ENCODE measurements around the gene SYCE1. TPM values are rescaled to one million over a fixed set of nuclear protein-coding genes. Genes with fewer than 3 reads are reported as not detected.
"Not testable (repeated sequence)": the region's sequence is repeated elsewhere in the genome, so short reads cannot be mapped to it uniquely, and the experiment has no call there.

Gene SYCE1
- total RNA-seq, 2 experiments from 2014 or later = 0.13 TPM; not detected in 1

DNA sequence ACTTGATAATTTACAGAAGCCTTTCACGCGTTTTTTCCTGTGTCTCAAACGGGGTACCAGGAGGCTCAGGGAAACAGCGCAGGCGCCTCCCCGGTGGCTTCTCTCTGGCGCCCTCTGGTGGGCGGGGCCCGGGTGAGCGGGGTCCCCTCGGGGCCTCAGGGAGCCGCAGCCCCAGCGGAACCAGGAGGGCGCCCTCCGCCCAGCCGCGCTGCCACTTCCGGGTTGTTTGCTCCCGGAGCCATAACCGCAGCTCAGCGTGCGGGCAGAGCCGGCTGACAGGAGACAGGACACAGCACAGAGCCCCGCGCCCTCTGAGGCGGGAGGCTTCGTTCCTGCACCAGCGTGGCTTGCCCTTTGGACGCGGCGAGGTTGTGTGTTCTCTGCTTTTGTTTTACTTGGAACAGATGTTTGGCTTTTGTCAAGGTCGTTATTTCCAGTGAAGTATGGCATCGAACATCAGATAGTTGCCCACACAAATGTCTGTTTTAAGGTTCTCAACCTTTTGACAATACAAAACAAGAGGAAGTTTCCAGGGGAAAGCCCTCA lies 45.1 kb downstream of the SYCE1 start:
- ChIA-PET POLR2A (no interaction called here), CTCF (interaction anchor here (0.6 to 3.3 kb wide), 8 partner anchors 9 to 191 kb away, joined by 3 to 29 read pairs (median 4); no protein-coding TSS in a partner anchor)
- Mint-ChIP-seq H3K27me3 (peaks cover 41% of the 10 kb centered on the region), H3K27ac (no peak overlapping the region), H3K36me3 (ENCODE audit: low read depth) (peaks cover 2% of the 10 kb centered on the region), H3K9me3 (peaks cover 8% of the 10 kb centered on the region), H3K4me3 (peak overlapping the region; percentile 39), H3K4me1 (peaks cover 15% of the 10 kb centered on the region)
- peak; percentile 91 for DNase-seq

DNA sequence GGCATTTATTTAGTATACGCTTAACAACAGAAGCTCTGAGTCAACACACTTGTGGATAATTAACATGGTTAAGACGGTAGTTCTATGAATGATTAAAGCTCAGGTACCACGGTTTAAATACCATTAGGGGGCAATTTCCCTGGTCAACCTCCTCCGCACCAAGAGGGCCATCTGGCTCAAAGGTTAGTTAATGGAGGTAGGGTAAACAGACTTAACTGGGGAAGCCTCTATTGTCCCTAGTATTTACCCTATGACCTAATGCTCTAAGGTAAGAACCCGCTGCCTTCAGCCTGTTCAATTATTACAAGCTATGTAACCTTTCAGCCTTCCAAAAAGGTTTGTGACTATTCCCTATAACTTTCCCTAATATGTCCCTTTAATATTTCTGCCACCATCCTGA lies 46.9 kb downstream of the SYCE1 start:
- H3K36me3 Mint-ChIP-seq (ENCODE audit: low read depth); DNase-seq; H3K4me3 Mint-ChIP-seq; H3K9me3 Mint-ChIP-seq; POLR2A ChIA-PET; H3K27ac Mint-ChIP-seq: not testable (repeated sequence)
- CTCF ChIA-PET = interaction anchor here (2.5 to 3.3 kb wide), 2 partner anchors 9 to 80 kb away, joined by 9 to 29 read pairs; no protein-coding TSS in a partner anchor
- H3K27me3 Mint-ChIP-seq = peaks cover 45% of the 10 kb centered on the region
- H3K4me1 Mint-ChIP-seq = peaks cover 15% of the 10 kb centered on the region

DNA sequence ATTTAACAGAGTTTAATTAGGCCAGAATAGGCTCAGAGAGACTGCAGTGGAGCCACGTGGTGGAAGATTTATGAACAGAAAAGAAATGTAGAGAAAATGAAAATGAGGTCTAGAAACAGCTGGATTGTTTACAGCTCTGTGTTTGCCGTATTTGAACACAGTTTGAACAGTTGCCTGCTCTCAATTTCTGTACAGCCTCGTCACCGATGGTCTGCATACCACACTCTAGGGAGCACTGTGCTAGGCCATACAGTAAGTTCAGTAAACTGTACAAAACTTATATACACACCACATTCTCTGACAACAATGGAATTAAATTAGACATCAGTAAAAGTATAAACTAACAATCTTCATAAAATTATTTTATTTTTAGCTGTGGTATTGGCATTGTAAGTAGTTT lies 49.3 kb downstream of the SYCE1 start:
- Mint-ChIP-seq H3K36me3 (ENCODE audit: low read depth) (peaks cover 2% of the 10 kb centered on the region), H3K4me3 (no peak overlapping the region), H3K4me1 (peaks cover 15% of the 10 kb centered on the region), H3K9me3 (no peaks in the 10 kb centered on the region), H3K27ac (no peak overlapping the region), H3K27me3 (peaks cover 45% of the 10 kb centered on the region)
- CTCF ChIA-PET = interaction anchor here (2.1 kb wide), 1 partner anchor 78 kb away, joined by 12 read pairs; no protein-coding TSS in a partner anchor
- DNase-seq = no peak
- POLR2A ChIA-PET = no interaction called here

DNA sequence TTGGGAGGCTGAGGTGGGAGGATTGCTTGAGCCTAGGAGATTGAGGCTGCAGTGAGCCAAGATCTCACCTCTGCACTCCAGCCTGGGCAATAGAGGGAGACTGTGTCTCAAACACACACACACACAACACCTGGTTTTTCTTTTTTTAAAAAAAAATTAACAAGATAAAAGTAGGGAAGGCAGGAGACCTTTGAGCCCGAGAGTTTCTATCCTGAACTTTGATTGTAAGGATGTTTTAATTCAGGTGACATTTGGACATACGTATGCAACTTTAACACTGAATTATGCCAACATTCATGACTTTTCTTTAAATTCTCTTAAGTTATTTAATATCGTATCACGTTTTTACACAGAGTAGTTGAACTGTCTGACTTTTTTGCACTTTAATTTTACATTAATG lies 49.9 kb downstream of the SYCE1 start:
- no peak overlapping the region for H3K27ac Mint-ChIP-seq

DNA sequence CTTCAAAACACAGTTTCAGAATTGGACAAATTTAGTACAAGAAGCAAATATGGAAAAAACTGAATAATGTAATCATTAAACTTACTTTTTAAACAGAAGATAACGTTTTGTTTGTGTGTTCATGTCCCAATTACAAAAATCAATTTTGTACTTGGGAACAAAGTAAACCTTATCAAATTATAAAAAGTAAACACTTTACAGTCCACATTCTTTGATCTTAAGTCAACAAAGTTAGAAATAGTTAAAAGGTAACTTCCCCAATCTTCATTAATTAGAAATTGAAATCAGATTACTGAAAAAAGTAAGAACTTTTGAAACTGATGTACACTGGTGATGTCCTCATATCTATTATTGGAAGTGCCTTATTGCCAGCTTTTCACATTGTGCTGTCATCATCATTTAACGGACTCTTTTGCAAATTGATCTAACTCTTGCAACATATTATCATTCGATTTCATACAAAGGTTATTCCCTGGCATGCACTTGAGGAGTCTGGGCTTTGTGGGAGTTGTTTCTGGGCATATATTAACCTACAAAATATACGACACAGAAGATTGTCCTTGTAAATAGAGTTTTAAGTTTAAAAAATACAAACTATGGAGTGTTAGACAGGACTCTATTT lies 53.4 kb downstream of the SYCE1 start:
- H3K4me3 Mint-ChIP-seq = no peak overlapping the region
- no peaks in the 10 kb centered on the region for H3K4me1 Mint-ChIP-seq
- DNase-seq = no peak
- no peak overlapping the region for H3K27ac Mint-ChIP-seq
- ChIA-PET POLR2A (no interaction called here), CTCF (interaction anchor here (1.0 kb wide), 1 partner anchor 73 kb away, joined by 3 read pairs; no protein-coding TSS in a partner anchor)
- H3K36me3 Mint-ChIP-seq (ENCODE audit: low read depth) = no peaks in the 10 kb centered on the region
- peaks cover 2% of the 10 kb centered on the region for H3K9me3 Mint-ChIP-seq
- peaks cover 54% of the 10 kb centered on the region for H3K27me3 Mint-ChIP-seq

More for the DNA sequence above, 49.9 kb downstream of the SYCE1 start:
- Mint-ChIP-seq H3K27me3 (peaks cover 44% of the 10 kb centered on the region), H3K4me1 (peaks cover 11% of the 10 kb centered on the region), H3K9me3 (peaks cover 2% of the 10 kb centered on the region), H3K4me3 (no peak overlapping the region), H3K36me3 (ENCODE audit: low read depth) (no peaks in the 10 kb centered on the region)
- ChIA-PET POLR2A (no interaction called here), CTCF (interaction anchor here (2.1 kb wide), 1 partner anchor 78 kb away, joined by 12 read pairs; no protein-coding TSS in a partner anchor)
- DNase-seq = no peak

DNA sequence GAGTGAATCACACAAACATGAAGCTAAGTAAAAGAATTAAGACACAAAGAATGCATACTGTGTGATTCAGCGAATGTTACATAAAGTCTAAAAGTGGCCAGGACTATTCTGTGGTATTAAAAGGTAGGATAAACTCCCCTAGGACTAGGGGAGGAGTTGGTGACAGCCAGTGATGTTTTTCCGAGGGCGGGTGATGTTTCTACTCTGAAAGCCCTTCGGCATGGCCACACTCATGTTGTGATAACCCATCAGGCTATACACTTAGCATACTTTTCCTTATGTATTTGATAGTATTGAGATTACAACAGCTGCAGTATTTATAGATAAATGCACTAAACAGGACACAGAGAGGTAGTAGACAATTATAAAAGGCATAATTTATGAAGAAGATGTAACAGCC lies 54.0 kb downstream of the SYCE1 start:
- Mint-ChIP-seq H3K9me3 (peaks cover 2% of the 10 kb centered on the region), H3K27me3 (peaks cover 52% of the 10 kb centered on the region), H3K27ac (no peak overlapping the region), H3K4me3 (no peak overlapping the region), H3K36me3 (ENCODE audit: low read depth) (no peaks in the 10 kb centered on the region), H3K4me1 (no peaks in the 10 kb centered on the region)
- DNase-seq = no peak
- ChIA-PET POLR2A (no interaction called here), CTCF (interaction anchor here (1.0 kb wide), 1 partner anchor 73 kb away, joined by 3 read pairs; no protein-coding TSS in a partner anchor)

DNA sequence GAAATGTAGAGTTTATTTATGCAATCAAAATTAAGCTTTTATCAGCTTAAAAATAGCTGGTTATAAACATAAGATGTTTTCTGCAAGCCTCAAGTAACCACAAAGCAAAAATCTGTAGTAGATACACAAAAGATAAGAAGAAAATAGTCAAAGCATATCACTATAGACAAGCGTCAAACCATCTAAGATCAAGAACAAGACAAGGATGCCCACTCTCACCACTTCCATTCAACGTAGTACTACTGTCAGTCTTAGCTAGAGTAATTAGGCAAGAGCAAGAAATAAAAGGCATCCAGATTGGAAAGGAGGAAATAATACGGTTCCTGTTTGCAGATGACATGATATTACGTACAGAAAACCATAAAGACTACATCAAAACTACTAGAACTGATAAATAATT lies 55.7 kb downstream of the SYCE1 start:
- Mint-ChIP-seq H3K27me3 (peaks cover 49% of the 10 kb centered on the region), H3K36me3 (ENCODE audit: low read depth) (no peaks in the 10 kb centered on the region), H3K27ac (no peak overlapping the region), H3K4me3 (no peak overlapping the region), H3K4me1 (no peaks in the 10 kb centered on the region), H3K9me3 (peaks cover 2% of the 10 kb centered on the region)
- ChIA-PET POLR2A (no interaction called here), CTCF (interaction anchor here (1.9 to 2.8 kb wide), 2 partner anchors 10 to 71 kb away, joined by 9 to 15 read pairs; no protein-coding TSS in a partner anchor)
- no peak for DNase-seq

Other genes starting within 250 kb of the SYCE1 start
- gene CALY, start 228.7 kb downstream of the SYCE1 start, total RNA-seq = not detected
- not detected for gene PRAP1, start 218.2 kb downstream of the SYCE1 start, total RNA-seq
- gene FUOM, start 207.6 kb downstream of the SYCE1 start, total RNA-seq = 10 to 100 TPM; 11.2 to 11.4 TPM
- gene ECHS1, start 192.2 kb downstream of the SYCE1 start, total RNA-seq = 10 to 100 TPM; 31.3 to 31.6 TPM
- gene PAOX, start 186.3 kb downstream of the SYCE1 start, total RNA-seq = 1 to 10 TPM; 5.9 to 7.8 TPM
- 10 to 100 TPM; 41.7 to 42.2 TPM for gene MTG1, start 171.4 kb downstream of the SYCE1 start, total RNA-seq
- gene SPRN, start 141.0 kb downstream of the SYCE1 start, total RNA-seq = not detected
- gene SCART1, start 111.6 kb downstream of the SYCE1 start, total RNA-seq = 10 to 100 TPM; 15.3 to 15.4 TPM
- under 1 TPM; 0.43 to 0.76 TPM for gene CYP2E1, start 38.2 kb downstream of the SYCE1 start, total RNA-seq
- gene FRG2B, start 61.2 kb upstream of the SYCE1 start, total RNA-seq = not detected